Activated naive CD8-positive, alpha-beta T cell (primary cell): Measurements from ENCODE around the gene KCNG2.
A peak's percentile ranks its signal among the peaks of the same experiment; 100 is the strongest.

Experiments
- H3K27ac Mint-ChIP-seq: one replicate; pipeline ENCODE4 v1.8.0; 2021; ENCODE audit warnings: mixed read lengths
- H3K27me3 Mint-ChIP-seq: one replicate; pipeline ENCODE4 v1.8.0; 2021; ENCODE audit warnings: mixed read lengths
- H3K36me3 Mint-ChIP-seq: one replicate; pipeline ENCODE4 v1.8.0; 2021; ENCODE audit warnings: mixed read lengths
- H3K4me1 Mint-ChIP-seq: one replicate; pipeline ENCODE4 v1.8.0; 2021; ENCODE audit warnings: low read depth, mixed read lengths
- H3K4me3 Mint-ChIP-seq: one replicate; pipeline ENCODE4 v1.8.0; 2021; ENCODE audit warnings: mild to moderate bottlenecking, mixed read lengths
- H3K9me3 Mint-ChIP-seq: one replicate; pipeline ENCODE4 v1.8.0; 2021; ENCODE audit warnings: low read depth, mixed read lengths

KCNG2 gene

DNA sequence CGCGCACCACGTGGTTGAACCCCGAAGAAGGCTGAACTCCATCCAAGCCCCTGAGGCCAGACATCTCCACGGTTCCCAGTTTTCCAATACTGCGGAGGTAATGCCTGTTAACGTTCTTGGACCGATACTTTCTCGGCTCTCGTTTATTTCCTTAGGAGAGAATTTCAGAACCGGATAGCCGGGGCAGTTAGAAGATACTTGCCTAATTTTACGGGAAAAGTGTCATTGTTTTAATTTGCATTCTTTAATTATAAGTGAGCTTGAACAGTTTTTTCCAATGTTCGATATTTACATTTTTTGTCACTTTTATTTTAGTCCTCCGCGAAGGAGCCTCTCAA is 10.2 kb upstream of the KCNG2 start:
- Mint-ChIP-seq H3K4me3 (no peak overlapping the region), H3K36me3 (no peaks in the 10 kb centered on the region), H3K27me3 (peaks cover 34% of the 10 kb centered on the region), H3K9me3 (no peaks in the 10 kb centered on the region), H3K4me1 (peaks cover 14% of the 10 kb centered on the region), H3K27ac (no peak overlapping the region)

DNA sequence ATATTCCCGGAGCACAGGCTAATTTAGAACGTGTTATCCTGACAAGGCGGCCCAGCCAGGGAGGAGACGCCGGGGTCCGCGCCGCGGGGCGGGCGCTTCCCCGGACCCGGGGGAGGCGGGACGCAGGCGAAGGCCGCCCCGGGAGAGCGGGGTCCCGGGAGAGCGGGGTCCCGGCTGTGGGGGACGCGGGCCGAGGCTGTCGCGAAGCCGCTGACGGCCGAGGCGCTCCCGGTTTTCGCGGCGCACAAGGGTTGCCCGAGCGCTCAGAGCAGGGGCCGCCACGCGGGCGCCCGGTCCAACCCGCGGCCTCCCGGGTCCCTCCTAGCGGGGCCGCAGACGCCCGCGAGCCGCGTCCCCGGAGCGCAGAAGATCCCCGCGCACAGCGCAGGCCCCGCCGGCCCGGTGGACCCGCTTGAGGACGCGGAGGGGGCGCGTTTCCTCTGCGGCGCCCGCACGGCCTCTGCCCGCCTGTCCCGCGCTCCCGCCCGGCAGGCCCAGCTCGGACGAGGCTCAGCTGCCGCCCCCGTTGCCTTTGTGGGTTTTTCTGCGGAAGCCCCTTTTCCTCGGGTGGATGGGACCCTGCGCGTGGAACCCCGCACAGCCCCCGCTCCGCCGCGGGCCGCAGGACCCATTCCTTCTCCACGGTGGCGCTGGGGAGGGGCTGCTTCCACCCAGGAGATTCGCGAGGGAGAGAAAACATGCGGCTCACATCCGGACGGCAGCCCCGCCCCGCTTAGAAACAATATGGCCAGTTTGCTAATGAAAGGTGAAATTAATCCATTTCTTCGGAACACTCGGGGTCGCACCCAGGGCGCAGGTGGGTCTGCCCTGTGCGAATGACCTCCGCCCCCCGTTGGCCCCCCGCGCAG is 9.6 kb upstream of the KCNG2 start:
- H3K27ac Mint-ChIP-seq: no peak overlapping the region
- H3K9me3 Mint-ChIP-seq: no peaks in the 10 kb centered on the region
- peaks cover 39% of the 10 kb centered on the region for H3K27me3 Mint-ChIP-seq
- no peaks in the 10 kb centered on the region for H3K36me3 Mint-ChIP-seq
- H3K4me3 Mint-ChIP-seq: no peak overlapping the region
- peaks cover 14% of the 10 kb centered on the region for H3K4me1 Mint-ChIP-seq

DNA sequence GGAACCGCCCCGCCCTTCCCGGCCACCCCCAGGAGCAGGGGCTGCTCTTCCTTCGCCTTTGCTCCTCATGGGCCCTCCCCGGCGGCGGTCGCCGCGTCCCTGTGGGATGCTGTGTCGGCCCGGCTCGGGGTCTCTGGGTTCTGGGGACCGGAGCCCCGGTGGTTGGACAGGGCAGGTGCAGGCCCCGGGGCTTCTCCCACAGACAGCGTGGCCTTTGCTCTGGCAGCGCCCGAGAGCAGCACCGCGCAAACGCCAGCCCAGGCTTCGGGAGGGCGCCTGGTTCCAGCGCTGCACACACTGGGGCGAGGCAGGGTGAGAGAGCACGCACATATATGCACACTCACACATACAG is 9.0 kb upstream of the KCNG2 start:
- Mint-ChIP-seq H3K27ac (no peak overlapping the region), H3K4me3 (no peak overlapping the region), H3K36me3 (no peaks in the 10 kb centered on the region), H3K9me3 (no peaks in the 10 kb centered on the region), H3K4me1 (peaks cover 14% of the 10 kb centered on the region), H3K27me3 (peaks cover 41% of the 10 kb centered on the region)

DNA sequence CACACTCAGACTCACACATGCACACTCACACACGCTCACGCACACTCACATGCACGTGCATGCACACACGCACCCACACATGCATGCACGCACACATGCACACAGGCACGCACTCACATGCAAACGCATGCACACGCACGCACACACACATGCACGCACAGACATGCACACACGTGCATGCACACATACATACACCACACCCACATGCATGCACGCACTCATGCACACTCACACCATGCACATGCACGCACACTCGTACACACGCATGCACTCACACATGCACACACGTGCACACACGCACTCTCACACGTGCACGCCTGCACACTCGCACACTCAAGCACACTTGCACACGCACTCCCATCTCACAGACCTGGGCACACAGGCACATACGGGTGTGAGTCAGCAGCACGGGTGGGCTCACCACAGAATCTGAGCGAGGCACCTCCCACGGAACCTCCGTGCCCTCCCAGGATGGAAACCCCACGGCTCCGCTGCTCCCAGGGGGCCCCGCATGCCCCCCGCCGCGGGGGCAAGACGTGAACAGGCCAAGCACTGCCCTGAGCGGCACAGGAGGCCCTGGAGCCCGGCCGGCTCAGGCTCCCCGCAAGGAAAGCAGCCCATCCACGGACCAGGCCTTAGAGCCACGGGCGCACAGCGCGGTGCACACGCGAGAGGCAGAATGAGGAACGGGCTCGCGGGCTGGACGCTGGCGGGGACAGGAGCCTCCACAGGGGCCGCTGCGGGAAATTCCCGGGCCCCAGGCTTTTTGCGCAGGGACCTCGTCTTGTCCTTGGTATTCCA is 8.4 kb upstream of the KCNG2 start:
- no peak overlapping the region for H3K27ac Mint-ChIP-seq
- peaks cover 36% of the 10 kb centered on the region for H3K27me3 Mint-ChIP-seq
- H3K4me3 Mint-ChIP-seq: no peak overlapping the region
- H3K9me3 Mint-ChIP-seq: no peaks in the 10 kb centered on the region
- peaks cover 14% of the 10 kb centered on the region for H3K4me1 Mint-ChIP-seq
- no peaks in the 10 kb centered on the region for H3K36me3 Mint-ChIP-seq

DNA sequence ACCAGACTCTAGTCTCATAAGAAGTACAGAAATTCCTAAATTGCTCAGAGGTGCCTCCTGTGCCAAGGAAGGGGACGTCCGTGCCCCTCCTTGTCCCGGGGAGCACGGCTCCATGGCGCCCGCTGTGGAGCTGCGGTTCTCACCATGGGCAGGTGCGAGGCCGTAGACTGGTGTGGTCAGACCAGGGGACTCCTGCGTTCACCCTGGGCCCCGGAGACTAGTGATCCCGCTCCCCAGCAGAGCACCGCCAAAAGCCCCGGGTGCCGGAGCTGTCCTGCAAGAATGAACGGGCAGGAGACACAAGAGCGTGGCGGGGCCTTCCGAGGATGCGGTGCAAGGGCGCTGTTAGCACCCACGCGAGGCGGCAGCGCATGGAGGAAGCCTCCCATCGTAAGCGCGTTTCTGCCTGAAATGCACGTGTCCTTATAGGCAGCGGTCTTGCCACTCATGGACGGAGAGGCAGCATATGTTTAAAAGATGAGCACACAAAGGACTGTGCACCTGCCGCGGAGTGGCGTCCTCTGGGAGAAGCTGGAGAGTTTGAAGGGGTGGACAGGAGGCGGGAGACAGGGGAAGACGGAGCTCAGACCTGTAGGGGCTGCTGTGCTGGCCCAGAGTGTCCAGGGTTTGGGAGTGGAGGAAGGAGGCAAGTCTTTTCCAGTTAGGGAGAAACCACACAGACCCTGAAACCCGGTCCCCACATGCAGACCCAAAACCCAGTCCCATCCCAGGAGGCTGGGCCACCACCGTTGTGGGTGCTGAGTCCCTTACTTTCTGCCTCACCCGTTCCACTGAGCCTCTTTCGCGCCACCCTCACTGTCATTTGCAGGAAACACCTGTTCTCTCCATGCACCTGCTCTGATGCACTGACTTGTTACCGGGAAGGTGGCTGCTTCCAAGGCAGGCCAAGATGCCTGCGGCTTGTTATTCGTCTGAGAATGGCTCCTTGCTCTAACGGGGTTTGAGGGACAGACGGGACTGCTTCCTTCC is 7.5 kb upstream of the KCNG2 start:
- Mint-ChIP-seq H3K4me3 (no peak overlapping the region), H3K27ac (no peak overlapping the region), H3K27me3 (peaks cover 42% of the 10 kb centered on the region), H3K36me3 (no peaks in the 10 kb centered on the region), H3K4me1 (peaks cover 14% of the 10 kb centered on the region), H3K9me3 (no peaks in the 10 kb centered on the region)

DNA sequence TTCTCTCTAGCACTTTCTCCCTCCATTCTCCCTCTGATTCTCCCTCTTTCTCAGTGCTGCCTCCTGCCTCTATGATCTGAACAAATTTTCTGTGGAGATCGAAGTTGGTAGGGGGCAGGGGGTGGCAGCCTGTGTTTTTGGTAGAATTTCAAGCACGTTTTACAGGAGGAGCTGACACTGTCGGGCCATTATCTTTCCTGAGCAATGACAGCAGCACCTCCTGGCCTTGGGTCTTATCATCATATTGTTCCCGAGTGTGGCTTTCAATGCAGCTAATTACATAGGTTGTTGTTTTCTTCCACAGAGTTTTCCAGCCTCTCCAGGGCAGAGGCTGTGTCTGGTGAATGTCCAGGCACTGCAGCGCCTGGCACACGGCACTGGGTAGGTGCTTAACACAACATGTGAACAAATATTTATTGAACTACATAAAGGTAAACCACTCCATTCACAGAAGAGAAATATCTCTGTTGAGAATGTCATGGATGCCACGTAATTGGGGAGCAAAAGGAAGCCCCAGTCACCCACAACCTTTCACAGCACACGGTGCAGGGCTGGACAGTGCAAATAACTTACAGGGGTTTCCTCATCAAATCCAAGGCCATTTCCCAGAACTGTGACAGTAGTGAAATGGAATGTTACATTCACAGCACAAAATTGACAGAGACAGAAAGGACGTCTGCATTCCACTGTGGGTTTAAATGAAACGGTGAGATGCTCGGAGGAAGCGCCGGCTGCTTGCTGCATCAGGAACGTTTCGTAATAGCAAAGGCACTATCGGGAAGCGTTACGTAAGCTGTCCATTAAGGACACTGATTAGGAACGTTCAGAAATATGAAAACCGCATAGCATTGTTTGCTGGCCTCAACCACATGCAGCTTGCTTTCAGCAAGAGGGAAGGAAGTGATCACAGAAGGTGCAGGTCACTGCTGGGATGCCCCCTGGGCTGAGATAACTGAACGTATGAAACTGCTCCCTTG is 6.5 kb upstream of the KCNG2 start:
- H3K27ac Mint-ChIP-seq: no peak overlapping the region
- no peaks in the 10 kb centered on the region for H3K36me3 Mint-ChIP-seq
- H3K4me3 Mint-ChIP-seq: peak overlapping the region; percentile 31
- peaks cover 14% of the 10 kb centered on the region for H3K4me1 Mint-ChIP-seq
- no peaks in the 10 kb centered on the region for H3K9me3 Mint-ChIP-seq
- H3K27me3 Mint-ChIP-seq: peaks cover 42% of the 10 kb centered on the region

DNA sequence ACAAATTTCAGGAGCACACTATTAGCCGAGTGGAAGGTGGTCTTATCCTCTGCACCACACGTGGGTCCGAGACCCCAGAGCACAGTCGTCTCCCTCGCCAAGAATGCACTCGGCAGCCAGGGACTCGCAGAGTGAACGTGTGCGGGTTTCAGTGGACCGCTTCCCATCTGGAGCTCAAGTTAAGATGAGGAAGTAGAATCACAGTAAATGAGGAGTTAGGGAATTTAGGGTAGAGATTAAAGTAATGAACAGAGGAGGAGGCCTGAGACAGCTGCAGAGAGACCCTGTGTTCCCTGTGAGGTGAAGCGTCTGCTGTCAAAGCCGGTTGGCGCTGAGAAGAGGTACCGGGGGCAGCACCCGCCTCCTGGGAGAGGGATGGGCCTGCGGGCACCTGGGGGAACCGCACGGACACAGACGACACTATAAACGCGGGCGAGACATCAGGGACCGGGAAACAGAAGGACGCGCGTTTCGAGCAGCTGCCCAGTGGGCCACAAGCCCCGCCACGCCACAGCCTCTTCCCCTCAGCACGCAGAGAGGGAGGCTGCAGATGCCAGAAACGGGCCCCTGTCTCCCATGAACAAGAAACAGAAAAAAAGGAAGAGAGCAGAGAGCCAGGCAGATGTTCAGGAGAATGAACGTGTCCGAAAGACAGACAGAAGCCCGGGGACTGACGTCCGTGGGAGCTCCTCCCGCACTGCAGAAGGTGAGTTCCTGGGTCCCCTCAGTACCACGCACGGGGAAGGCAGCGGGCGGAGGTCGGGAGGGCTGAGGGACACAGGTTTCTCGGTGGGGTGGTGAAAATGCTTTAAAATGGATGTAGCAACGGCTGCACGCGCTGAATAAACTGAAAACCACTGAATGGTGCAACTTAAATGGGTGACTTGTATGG is 5.4 kb upstream of the KCNG2 start:
- no peaks in the 10 kb centered on the region for H3K36me3 Mint-ChIP-seq
- peaks cover 16% of the 10 kb centered on the region for H3K4me1 Mint-ChIP-seq
- H3K9me3 Mint-ChIP-seq: no peaks in the 10 kb centered on the region
- H3K4me3 Mint-ChIP-seq: no peak overlapping the region
- peaks cover 44% of the 10 kb centered on the region for H3K27me3 Mint-ChIP-seq
- H3K27ac Mint-ChIP-seq: no peak overlapping the region

DNA sequence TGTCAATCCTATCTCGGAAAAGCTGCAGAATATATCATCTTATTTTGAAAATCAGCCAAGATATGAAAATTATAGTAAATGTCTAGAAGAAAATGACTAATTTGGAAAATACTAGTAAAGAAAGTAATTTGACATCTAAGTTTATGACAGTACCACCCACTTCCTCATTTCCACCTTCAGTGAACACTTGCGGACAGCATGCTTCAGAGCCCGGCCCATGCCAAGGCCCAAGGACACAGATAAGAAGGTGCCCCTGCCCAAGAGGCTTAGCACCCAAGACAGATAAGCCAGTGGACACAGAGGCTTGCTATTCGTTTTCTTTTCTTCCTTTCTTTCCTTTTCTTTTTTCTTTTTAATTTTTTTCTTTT is 4.8 kb upstream of the KCNG2 start:
- no peak overlapping the region for H3K27ac Mint-ChIP-seq
- peaks cover 15% of the 10 kb centered on the region for H3K4me1 Mint-ChIP-seq
- no peak overlapping the region for H3K4me3 Mint-ChIP-seq
- H3K9me3 Mint-ChIP-seq: no peaks in the 10 kb centered on the region
- H3K36me3 Mint-ChIP-seq: no peaks in the 10 kb centered on the region
- H3K27me3 Mint-ChIP-seq: peaks cover 46% of the 10 kb centered on the region

DNA sequence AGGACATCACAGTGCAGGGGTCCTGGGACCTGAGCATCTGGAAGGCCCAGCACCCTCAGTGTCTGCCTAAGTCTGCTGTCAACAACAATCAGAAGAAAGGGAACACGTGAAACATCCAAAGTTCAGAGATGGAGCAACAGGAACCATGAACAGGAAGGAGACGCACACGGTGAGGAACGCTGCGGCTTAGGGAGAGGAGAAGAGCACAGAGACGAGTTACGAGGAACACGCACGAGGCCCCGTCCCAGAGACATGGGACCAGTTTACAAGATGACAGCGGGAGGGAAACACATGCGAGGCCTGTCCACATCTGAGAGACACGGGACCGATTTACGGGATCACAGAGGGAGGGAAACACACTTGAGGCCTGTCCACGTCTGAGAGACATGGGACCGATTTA is 2.9 kb upstream of the KCNG2 start:
- no peak overlapping the region for H3K4me3 Mint-ChIP-seq
- H3K27me3 Mint-ChIP-seq: peaks cover 48% of the 10 kb centered on the region
- H3K36me3 Mint-ChIP-seq: no peaks in the 10 kb centered on the region
- H3K27ac Mint-ChIP-seq: no peak overlapping the region
- peaks cover 25% of the 10 kb centered on the region for H3K4me1 Mint-ChIP-seq
- no peaks in the 10 kb centered on the region for H3K9me3 Mint-ChIP-seq

DNA sequence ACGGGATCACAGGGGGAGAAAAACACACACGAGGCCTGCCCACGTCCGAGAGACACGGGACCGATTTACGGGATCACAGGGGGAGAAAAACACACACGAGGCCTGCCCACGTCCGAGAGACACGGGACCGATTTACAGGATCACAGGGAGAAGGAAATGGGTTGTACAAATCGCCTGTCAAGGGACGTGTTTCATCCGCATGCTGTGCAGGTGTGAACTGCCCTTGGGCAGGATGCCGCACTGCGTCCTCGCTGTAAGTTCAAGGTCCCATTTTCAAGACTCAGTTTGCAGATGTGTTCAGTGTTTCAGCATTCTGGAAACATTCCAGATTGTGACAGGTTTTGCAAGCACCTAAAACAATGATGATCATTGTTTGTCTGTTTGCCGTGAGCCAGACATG is 2.3 kb upstream of the KCNG2 start:
- peaks cover 26% of the 10 kb centered on the region for H3K4me1 Mint-ChIP-seq
- H3K36me3 Mint-ChIP-seq: no peaks in the 10 kb centered on the region
- no peaks in the 10 kb centered on the region for H3K9me3 Mint-ChIP-seq
- peaks cover 45% of the 10 kb centered on the region for H3K27me3 Mint-ChIP-seq
- no peak overlapping the region for H3K27ac Mint-ChIP-seq
- no peak overlapping the region for H3K4me3 Mint-ChIP-seq

DNA sequence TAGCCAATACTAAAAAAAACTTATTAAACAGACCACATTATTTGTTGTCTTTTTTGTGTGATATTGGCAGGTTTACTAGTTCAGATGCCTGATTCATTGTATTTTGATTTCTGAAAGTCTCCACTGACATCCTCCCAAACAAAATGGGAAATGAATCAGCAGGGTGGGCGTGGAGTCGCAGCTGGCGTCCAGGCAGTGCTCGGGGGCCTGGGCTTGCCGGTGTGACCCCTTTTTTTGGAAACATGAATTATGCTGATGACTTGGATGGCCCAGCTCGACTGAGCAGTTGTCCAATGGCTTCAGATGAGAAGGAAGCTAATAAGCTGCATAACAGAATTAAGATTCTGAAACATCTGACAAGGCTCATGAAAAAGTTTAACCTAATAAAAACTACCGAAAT is 1.7 kb upstream of the KCNG2 start:
- no peak overlapping the region for H3K27ac Mint-ChIP-seq
- peaks cover 24% of the 10 kb centered on the region for H3K4me1 Mint-ChIP-seq
- no peaks in the 10 kb centered on the region for H3K36me3 Mint-ChIP-seq
- H3K27me3 Mint-ChIP-seq: peaks cover 43% of the 10 kb centered on the region
- no peaks in the 10 kb centered on the region for H3K9me3 Mint-ChIP-seq
- H3K4me3 Mint-ChIP-seq: peak overlapping the region; percentile 46

DNA sequence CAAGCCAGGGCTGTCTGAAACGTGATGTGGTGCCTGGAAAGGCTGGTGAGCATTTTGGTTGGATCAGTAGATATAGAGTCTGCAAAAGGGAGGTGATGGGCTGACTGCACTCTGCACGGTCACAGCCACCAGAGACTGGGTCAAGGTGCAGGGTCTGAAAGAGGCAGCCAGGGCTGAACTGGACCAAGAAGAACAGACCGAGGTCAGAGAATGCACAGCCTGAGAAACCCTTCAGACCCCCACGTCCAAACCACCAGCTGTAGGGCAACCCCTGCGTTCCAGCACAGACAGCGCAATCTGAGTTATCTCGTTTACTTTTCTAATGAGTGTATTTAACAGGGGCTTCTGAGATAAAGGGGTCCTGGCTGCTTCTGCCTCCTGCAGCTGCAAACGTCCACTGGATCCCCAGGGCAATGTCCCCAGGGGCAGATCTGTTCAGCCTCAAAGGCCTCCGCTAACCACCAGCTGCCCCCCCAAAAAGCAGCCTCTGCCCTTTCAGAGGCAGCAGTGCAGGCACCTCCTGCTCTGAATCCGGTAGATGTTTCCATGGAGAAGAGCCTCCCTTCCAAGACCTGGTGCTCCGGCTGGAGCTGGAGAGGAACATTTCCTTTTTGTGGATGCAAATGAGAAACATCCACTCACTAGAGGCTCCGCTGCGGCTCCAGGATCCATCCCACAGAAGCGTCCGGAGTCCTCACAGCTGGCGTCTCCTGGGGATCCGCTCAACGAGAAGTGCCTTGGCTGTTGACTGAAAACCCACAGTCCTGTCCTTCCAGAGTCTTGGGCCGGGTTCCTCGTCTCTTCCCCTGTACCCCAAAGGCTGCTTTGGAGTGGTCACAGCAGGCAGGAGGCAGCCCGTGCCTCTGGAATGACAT is 970 bp upstream of the KCNG2 start:
- Mint-ChIP-seq H3K4me3 (peak overlapping the region; percentile 81), H3K27me3 (peaks cover 36% of the 10 kb centered on the region), H3K4me1 (peaks cover 17% of the 10 kb centered on the region), H3K27ac (no peak overlapping the region), H3K9me3 (no peaks in the 10 kb centered on the region), H3K36me3 (no peaks in the 10 kb centered on the region)
